H1 (cell line): ENCODE data around the gene ABCC9. TPM values are rescaled to one million over a fixed set of nuclear protein-coding genes. Genes with fewer than 3 reads are reported as not detected.

ENCODE experiments used
- CTCF ChIA-PET: fragments of 300-600 bp; sonication (Branson Sonifier 250); formaldehyde crosslinking; loops from one replicate; lab custom pipeline; 2021; ENCODE audit not compliant: partially characterized antibody; lab: Charles Lee
- POLR2A ChIA-PET: fragments of 300-600 bp; sonication (Branson Sonifier 250); formaldehyde crosslinking; loops from one replicate; lab custom pipeline; 2021; ENCODE audit warnings: inconsistent platforms; ENCODE audit not compliant: partially characterized antibody; lab: Charles Lee
- DNase-seq, 2 experiments: peaks; one replicate each; pipeline versions ENCODE4 v3.0.0 to v3.0.0-alpha.2; 2010 to 2022; ENCODE audit warnings: low spot score in 2 of 2, low read depth in 1 of 2, mixed read lengths in 1 of 2
- FAIRE-seq: peaks from 2 replicates; lab custom pipeline; 2011; peaks lifted over from hg19 to GRCh38; lab: Jason Lieb, UNC
- H2AFZ ChIP-seq: 2 replicates; pipeline ENCODE4 v1.8.1; 2012; ENCODE audit warnings: low read length, inconsistent platforms
- H2AK5ac ChIP-seq: 2 replicates; pipeline ENCODE4 v1.6.1; 2013; ENCODE audit warnings: low read depth, low read length
- H2BK120ac ChIP-seq: replicated peaks from 2 replicates; pipeline ENCODE3; 2013; ENCODE audit warnings: low read depth, low read length, inconsistent platforms
- H2BK12ac ChIP-seq: 2 replicates; pipeline ENCODE4 v1.6.1; 2013; ENCODE audit warnings: low read depth, low read length
- H2BK15ac ChIP-seq: 2 replicates; pipeline ENCODE4 v1.6.1; 2013; ENCODE audit warnings: low read length
- H2BK20ac ChIP-seq: 2 replicates; pipeline ENCODE4 v1.6.1; 2013; ENCODE audit warnings: low read length
- H2BK5ac ChIP-seq: 2 replicates; pipeline ENCODE4 v1.6.1; 2013; ENCODE audit warnings: low read depth, low read length
- H3K14ac ChIP-seq: 2 replicates; pipeline ENCODE4 v1.6.1; 2013; ENCODE audit warnings: inconsistent platforms; ENCODE audit not compliant: insufficient read length
- H3K18ac ChIP-seq: 2 replicates; pipeline ENCODE4 v1.6.1; 2013; ENCODE audit warnings: low read length; ENCODE audit errors: extremely low read depth
- H3K23ac ChIP-seq: 2 replicates; pipeline ENCODE4 v1.6.1; 2013; ENCODE audit warnings: inconsistent platforms; ENCODE audit not compliant: insufficient read length
- H3K23me2 ChIP-seq: 2 replicates; pipeline ENCODE4 v1.6.1; 2013; ENCODE audit warnings: low read depth, low read length
- H3K27ac ChIP-seq: 2 replicates; pipeline ENCODE4 v1.6.1; 2011; ENCODE audit warnings: low read depth, low read length, inconsistent platforms
- H3K27me3 ChIP-seq, 4 experiments: replicated peaks in 1 of 4; 1 replicate in 1 of 4; 2 replicates in 3 of 4; pipeline versions ENCODE4 v1.6.1 to v1.8.1; 2011 to 2013; ENCODE audit warnings: low read length in 3 of 4, mild to moderate bottlenecking in 3 of 4, inconsistent platforms in 2 of 4, mixed read lengths in 2 of 4, moderate library complexity in 1 of 4; ENCODE audit not compliant: control insufficient read depth in 3 of 4, insufficient read depth in 3 of 4; ENCODE audit errors: extremely low read depth in 1 of 4
- H3K36me3 ChIP-seq, 4 experiments: 2 replicates each; pipeline versions ENCODE4 v1.6.1 to v1.8.1; 2011 to 2013; ENCODE audit warnings: mild to moderate bottlenecking in 4 of 4, low read length in 3 of 4, moderate library complexity in 2 of 4, control low read depth in 1 of 4, inconsistent platforms in 1 of 4; ENCODE audit not compliant: insufficient read depth in 4 of 4, control insufficient read depth in 2 of 4
- H3K4ac ChIP-seq: replicated peaks from 2 replicates; pipeline ENCODE3; 2013; ENCODE audit warnings: low read length, low read depth, mixed read lengths, inconsistent platforms; ENCODE audit not compliant: insufficient read length
- H3K4me1 ChIP-seq, 4 experiments: replicated peaks in 1 of 4; 1 replicate in 1 of 4; 2 replicates in 3 of 4; pipeline versions ENCODE4 v1.6.1 to v1.8.1; 2011 to 2013; ENCODE audit warnings: low read length in 3 of 4, inconsistent platforms in 2 of 4, mixed read lengths in 1 of 4; ENCODE audit not compliant: insufficient read depth in 4 of 4, control insufficient read depth in 3 of 4
- H3K4me2 ChIP-seq, 2 experiments: 2 replicates each; pipeline versions ENCODE4 v1.6.1 to v1.8.1; 2011 to 2013; ENCODE audit warnings: low read depth in 2 of 2, low read length in 2 of 2, control low read depth in 1 of 2, inconsistent platforms in 1 of 2, mild to moderate bottlenecking in 1 of 2; ENCODE audit not compliant: insufficient read depth in 1 of 2
- H3K4me3 ChIP-seq, 4 experiments: fragments of 200-600, 300-600 bp in 1 of 4; sonication (generic), shearing (Covaris generic), sonication (Bioruptor Twin) in 1 of 4; 2 replicates each; pipeline versions ENCODE4 v1.5.1 to v1.8.1; 2011 to 2016; ENCODE audit warnings: low read length in 4 of 4, low read depth in 3 of 4, control low read depth in 2 of 4, inconsistent platforms in 2 of 4, mild to moderate bottlenecking in 2 of 4, mixed read lengths in 1 of 4, moderate library complexity in 1 of 4; ENCODE audit not compliant: insufficient read depth in 2 of 4; ENCODE audit errors: extremely low read depth in 1 of 4
- H3K56ac ChIP-seq: replicated peaks from 2 replicates; pipeline ENCODE3; 2013; ENCODE audit warnings: low read depth, mild to moderate bottlenecking, mixed read lengths, low read length, inconsistent platforms; ENCODE audit not compliant: insufficient read length
- H3K79me1 ChIP-seq: 2 replicates; pipeline ENCODE4 v1.6.1; 2013; ENCODE audit warnings: low read depth, low read length, control low read depth
- H3K79me2 ChIP-seq, 2 experiments: 2 replicates each; pipeline versions ENCODE4 v1.6.1 to v1.8.1; 2012 to 2013; ENCODE audit warnings: low read length in 2 of 2, mild to moderate bottlenecking in 2 of 2, inconsistent platforms in 1 of 2; ENCODE audit not compliant: insufficient read depth in 2 of 2, control insufficient read depth in 1 of 2
- H3K9ac ChIP-seq, 4 experiments: replicated peaks in 1 of 4; 1 replicate in 1 of 4; 2 replicates in 3 of 4; pipeline versions ENCODE4 v1.6.1 to v1.8.1; 2011 to 2013; ENCODE audit warnings: low read depth in 3 of 4, low read length in 3 of 4, control low read depth in 2 of 4, mild to moderate bottlenecking in 2 of 4, moderate library complexity in 2 of 4, inconsistent platforms in 1 of 4; ENCODE audit errors: extremely low read depth in 1 of 4
- H3K9me3 ChIP-seq, 2 experiments: 2 replicates each; pipeline versions ENCODE4 v1.6.1 to v1.8.1; 2012 to 2013; ENCODE audit warnings: mild to moderate bottlenecking in 2 of 2, moderate library complexity in 2 of 2, control low read depth in 1 of 2, inconsistent platforms in 1 of 2, low read depth in 1 of 2, low read length in 1 of 2, mixed read lengths in 1 of 2; ENCODE audit not compliant: insufficient read depth in 2 of 2
- H4K20me1 ChIP-seq, 2 experiments: replicated peaks in 1 of 2; 2 replicates each; pipeline versions ENCODE3 to v1.8.1; 2011 to 2013; ENCODE audit warnings: inconsistent platforms in 2 of 2, low read length in 2 of 2, mild to moderate bottlenecking in 1 of 2; ENCODE audit not compliant: insufficient read depth in 2 of 2, control insufficient read depth in 1 of 2
- H4K5ac ChIP-seq: 2 replicates; pipeline ENCODE4 v1.6.1; 2013; ENCODE audit warnings: low read length, low read depth, mixed read lengths, inconsistent platforms; ENCODE audit not compliant: insufficient read length
- H4K8ac ChIP-seq: 2 replicates; pipeline ENCODE4 v1.8.0; 2013; ENCODE audit warnings: mild to moderate bottlenecking, moderate library complexity, low read length, inconsistent platforms; ENCODE audit not compliant: insufficient read depth; ENCODE audit errors: extremely low read depth
- H4K91ac ChIP-seq: replicated peaks from 2 replicates; pipeline ENCODE3; 2013; ENCODE audit warnings: low read length, mixed read lengths, inconsistent platforms; ENCODE audit not compliant: insufficient read length
- ASH2L ChIP-seq: fragments of 200-600, 300-600 bp; sonication (generic); IDR thresholded peaks from one replicate; pipeline ENCODE4 v1.7.1; 2017; ENCODE audit warnings: low read length
- CHD1 ChIP-seq: IDR thresholded peaks from 2 replicates; pipeline ENCODE4 v1.6.1; 2012; ENCODE audit warnings: low read depth, low read length, improper control_type of control experiment
- EGR1 ChIP-seq: IDR thresholded peaks from 2 replicates; pipeline ENCODE4 v1.6.1; 2011; ENCODE audit warnings: low read depth, low read length, borderline replicate concordance
- GABPA ChIP-seq: IDR thresholded peaks from 2 replicates; pipeline ENCODE4 v1.6.1; 2011; ENCODE audit warnings: mild to moderate bottlenecking, low read length, moderate library complexity, borderline replicate concordance; ENCODE audit not compliant: insufficient read depth
- KDM1A ChIP-seq: fragments of 200-600, 300-600 bp; sonication (generic); IDR thresholded peaks from 2 replicates; pipeline ENCODE4 v1.7.1; 2016; ENCODE audit warnings: mild to moderate bottlenecking, low read length, borderline replicate concordance
- MAFK ChIP-seq: IDR thresholded peaks from 2 replicates; pipeline ENCODE4 v1.6.1; 2012; ENCODE audit warnings: low read depth, mild to moderate bottlenecking, improper control_type of control experiment, low read length
- MAX ChIP-seq: IDR thresholded peaks from 2 replicates; pipeline ENCODE4 v1.6.1; 2012; ENCODE audit warnings: inconsistent platforms
- RAD21 ChIP-seq, 2 experiments: IDR thresholded peaks in 1 of 2; conservative IDR thresholded peaks in 1 of 2; 2 replicates each; pipeline ENCODE4 v1.6.1; 2011; ENCODE audit warnings: low read depth in 2 of 2, low read length in 2 of 2, improper control_type of control experiment in 1 of 2, inconsistent platforms in 1 of 2, mild to moderate bottlenecking in 1 of 2, moderate library complexity in 1 of 2
- SIN3A ChIP-seq, 2 experiments: IDR thresholded peaks in 1 of 2; conservative IDR thresholded peaks in 1 of 2; 2 replicates each; pipeline ENCODE4 v1.6.1; 2011 to 2012; ENCODE audit warnings: low read length in 2 of 2, improper control_type of control experiment in 1 of 2, low read depth in 1 of 2, mild to moderate bottlenecking in 1 of 2
- SRF ChIP-seq: IDR thresholded peaks from 2 replicates; pipeline ENCODE4 v1.6.1; 2011; ENCODE audit warnings: mild to moderate bottlenecking, low read depth, low read length, moderate library complexity
- TAF1 ChIP-seq: IDR thresholded peaks from 2 replicates; pipeline ENCODE4 v1.6.1; 2011; ENCODE audit warnings: mild to moderate bottlenecking, low read depth, low read length
- TAF7 ChIP-seq: optimal IDR thresholded peaks from 2 replicates; pipeline ENCODE3; 2011; ENCODE audit warnings: low read depth, mild to moderate bottlenecking, inconsistent platforms, low read length, moderate library complexity, borderline replicate concordance
- TEAD4 ChIP-seq: IDR thresholded peaks from 2 replicates; pipeline ENCODE4 v1.6.1; 2012; ENCODE audit warnings: low read depth, low read length, inconsistent platforms, mixed read lengths
- YY1 ChIP-seq: IDR thresholded peaks from 2 replicates; pipeline ENCODE4 v1.6.1; 2011; ENCODE audit warnings: low read depth, mild to moderate bottlenecking, low read length
- WGBS, 2 experiments: shearing (Covaris generic) in 1 of 2; methylation state at CpG; one replicate each; pipeline versions ENCODE4 v1.1.6 to v1.1.7; 2013 to 2015; ENCODE audit warnings: low lambda C conversion rate in 2 of 2, mixed read lengths in 2 of 2, inconsistent platforms in 1 of 2, low coverage in 1 of 2, missing lambda C conversion rate in 1 of 2; ENCODE audit not compliant: insufficient replicate concordance in 2 of 2, insufficient coverage in 1 of 2, insufficient read length in 1 of 2; ENCODE audit errors: extremely low coverage in 1 of 2, missing lambda C conversion rate in 1 of 2; 5-methylcytosine and 5-hydroxymethylcytosine counted together
- polyA plus RNA-seq, 7 experiments: library from polyadenylated mRNA; depleted of rRNA in 3 of 7; stranded (reverse) in 5 of 7; unstranded in 2 of 7; fragments of >200 nt in 5 of 7; fragments of 200-250 nt in 2 of 7; gene quantifications; 1 replicate in 5 of 7; 2 replicates in 1 of 7; 4 replicates in 1 of 7; pipeline versions ENCODE4 v1.2.1 to v1.2.3, GENCODE V29; 2011 to 2013; ENCODE audit warnings: missing spikeins in 2 of 7, mixed read lengths in 2 of 7
- total RNA-seq: library from RNA; stranded (reverse); fragmentation: NEBNext Ultra II Directional; extraction: Animal tissue kit (Norgen Biotek cat#: 25700); gene quantifications from 2 replicates; pipeline ENCODE4 v1.2.1, GENCODE V29; 2021

The ABCC9 gene
- total and polyA plus RNA-seq, 2 of the 8 experiments (the other 6 are each of a cell fraction or from before 2014, with no cell fraction given), result under 0.01 TPM; not detected in 1

GRCh38 chr12:21945002-21945401 is 3.8 kb upstream of the ABCC9 start:
- Histone ChIP-seq H3K9ac (no peak overlapping the region), H3K23me2 (peaks cover 11% of the 10 kb centered on the region; the same call in 1 of the 2 replicates), H3K27me3 (peaks cover 0 to 28% (median 23%) of the 10 kb centered on the region in 4 experiments; a peak in 6 of 7 replicates), H3K4me2 (no peak overlapping the region), H3K18ac (no peak overlapping the region), H3K36me3 (no peaks in the 10 kb centered on the region), H2AK5ac (no peak overlapping the region), H3K4ac (no peak overlapping the region), H2AFZ (no peak overlapping the region), H4K20me1 (no peaks in the 10 kb centered on the region), H3K56ac (no peak overlapping the region), H4K5ac (no peak overlapping the region), H2BK20ac (no peak overlapping the region), H3K4me1 (no peaks in the 10 kb centered on the region), H3K27ac (no peak overlapping the region), H2BK15ac (no peak overlapping the region), H2BK12ac (no peak overlapping the region), H3K79me1 (no peaks in the 10 kb centered on the region), H3K79me2 (no peaks in the 10 kb centered on the region), H4K8ac (no peak overlapping the region), H2BK120ac (no peak overlapping the region), H4K91ac (no peak overlapping the region), H3K14ac (no peak overlapping the region), H3K4me3 (no peak overlapping the region), H3K9me3 (no peaks in the 10 kb centered on the region), H3K23ac (no peak overlapping the region), H2BK5ac (no peak overlapping the region)
- ChIA-PET POLR2A (no interaction called here), CTCF (no interaction called here)
- FAIRE-seq (no peak), DNase-seq (no peak)
- 93% methylated on average over 4 of the region's 4 CpGs; no CpG with 5 or more reads in 1 of the 2 experiments for WGBS, 2 experiments
- TF ChIP-seq RAD21 (IDR thresholded peaks at IDR 0.05 in 1 of 2, conservative IDR thresholded peaks at IDR 0.05 in 1 of 2; ENCODE audit: low read depth in 2 of 2, low read length in 2 of 2), result no peak
- TF ChIP-seq TAF1, result no peak
- TF ChIP-seq KDM1A, result no peak
- TF ChIP-seq YY1, result no peak
- no peak for TF ChIP-seq MAFK
- TF ChIP-seq ASH2L, result no peak
- no peak for TF ChIP-seq SIN3A (conservative IDR thresholded peaks at IDR 0.05 in 1 of 2, IDR thresholded peaks at IDR 0.05 in 1 of 2; ENCODE audit: low read depth in 1 of 2, low read length in 2 of 2)
- TF ChIP-seq TEAD4, result no peak
- TF ChIP-seq CHD1, result no peak
- no peak for TF ChIP-seq MAX
- no peak for TF ChIP-seq SRF
- TF ChIP-seq GABPA, result no peak
- no peak for TF ChIP-seq TAF7
- no peak for TF ChIP-seq EGR1
